Measurements from ENCODE around the gene PLA1A.
"Not testable (repeated sequence)": the region's sequence is repeated elsewhere in the genome, so short reads cannot be mapped to it uniquely, and the experiment has no call there.

Gene PLA1A

GRCh38 chr3:119580067-119580760 is 17.5 kb upstream of the PLA1A start:
- DNase-seq = peak; percentile 22

GRCh38 chr3:119582178-119582577 is 15.5 kb upstream of the PLA1A start:
- DNase-seq = peak; percentile 11

GRCh38 chr3:119585208-119585607 is 12.5 kb upstream of the PLA1A start:
- DNase-seq = no peak

- DNase-seq = no peak
Observed at GRCh38 chr3:119585856-119586570, 11.7 kb upstream of the PLA1A start.

GRCh38 chr3:119586733-119587172 is 10.9 kb upstream of the PLA1A start:
- DNase-seq = no peak

GRCh38 chr3:119588112-119588511 is 9.6 kb upstream of the PLA1A start:
- no peak for DNase-seq

- no peak for DNase-seq
Observed at GRCh38 chr3:119589102-119589773, 8.4 kb upstream of the PLA1A start.

- no peak for DNase-seq
Observed at GRCh38 chr3:119590706-119591105, 7.0 kb upstream of the PLA1A start.

GRCh38 chr3:119592861-119593260 is 4.8 kb upstream of the PLA1A start:
- DNase-seq = no peak

GRCh38 chr3:119594066-119594465 is 3.6 kb upstream of the PLA1A start:
- no peak for DNase-seq

- DNase-seq = not testable (repeated sequence)
Observed at GRCh38 chr3:119594929-119595328, 2.8 kb upstream of the PLA1A start.

- DNase-seq = no peak
Observed at GRCh38 chr3:119595639-119596334, 1.9 kb upstream of the PLA1A start.

GRCh38 chr3:119596398-119596797 is 1.3 kb upstream of the PLA1A start:
- no peak for DNase-seq

- DNase-seq = no peak
Observed at GRCh38 chr3:119598410-119599098, 869 bp downstream of the PLA1A start.

GRCh38 chr3:119599558-119600174 is 2.0 kb downstream of the PLA1A start:
- DNase-seq = no peak

GRCh38 chr3:119600732-119601131 is 3.0 kb downstream of the PLA1A start:
- DNase-seq = peak; percentile 8

GRCh38 chr3:119601154-119601553 is 3.5 kb downstream of the PLA1A start:
- no peak for DNase-seq

GRCh38 chr3:119602676-119603075 is 5.0 kb downstream of the PLA1A start:
- no peak for DNase-seq

- no peak for DNase-seq
Observed at GRCh38 chr3:119604878-119605277, 7.2 kb downstream of the PLA1A start.

GRCh38 chr3:119608405-119609000 is 10.8 kb downstream of the PLA1A start:
- no peak for DNase-seq

- no peak for DNase-seq
Observed at GRCh38 chr3:119609301-119609700, 11.6 kb downstream of the PLA1A start.

GRCh38 chr3:119611664-119612063 is 14.0 kb downstream of the PLA1A start:
- DNase-seq = no peak
